BLaER1 treated with 17β-estradiol and CSF1 and Interleukin-3, amounts not matched to agents 10 nM and 100 nM (cell line): ENCODE measurements around the gene ACVR1B.

Source experiments
- H3K27ac ChIP-seq, 11 experiments: shearing (Covaris generic); formaldehyde crosslinking; 2 replicates each; pipeline ENCODE4 v1.8.1; 2022
- H3K27me3 ChIP-seq, 11 experiments: shearing (Covaris generic); formaldehyde crosslinking; 2 replicates each; pipeline ENCODE4 v1.8.1; 2022
- H3K36me3 ChIP-seq, 11 experiments: shearing (Covaris generic); formaldehyde crosslinking; 2 replicates each; pipeline ENCODE4 v1.8.1; 2022
- H3K4me1 ChIP-seq, 10 experiments: shearing (Covaris generic); formaldehyde crosslinking; 2 replicates each; pipeline ENCODE4 v1.8.1; 2022
- H3K4me2 ChIP-seq, 11 experiments: shearing (Covaris generic); formaldehyde crosslinking; 2 replicates each; pipeline ENCODE4 v1.8.1; 2022
- H3K4me3 ChIP-seq, 10 experiments: shearing (Covaris generic); formaldehyde crosslinking; 2 replicates each; pipeline ENCODE4 v1.8.1; 2022
- H3K9ac ChIP-seq, 11 experiments: shearing (Covaris generic); formaldehyde crosslinking; 2 replicates each; pipeline ENCODE4 v1.8.1; 2022
- H3K9me3 ChIP-seq, 11 experiments: shearing (Covaris generic); formaldehyde crosslinking; replicated peaks in 1 of 11; 2 replicates each; pipeline ENCODE4 v1.8.1; 2022
- H4K20me1 ChIP-seq, 11 experiments: shearing (Covaris generic); formaldehyde crosslinking; 2 replicates each; pipeline ENCODE4 v1.8.1; 2022
- Cebpa-rat ChIP-seq, 11 experiments: shearing (Covaris generic); IDR thresholded peaks; 2 replicates each; pipeline ENCODE4 v1.8.1; 2022

ACVR1B gene

GRCh38 chr12:51997136-51997535, 45.6 kb downstream of the ACVR1B start:
- no peak for TF ChIP-seq Cebpa-rat (IDR thresholded peaks at IDR 0.05)
- peaks cover 33 to 87% (median 73%) of the 10 kb centered on the region in 11 experiments for H3K36me3 ChIP-seq

DNA sequence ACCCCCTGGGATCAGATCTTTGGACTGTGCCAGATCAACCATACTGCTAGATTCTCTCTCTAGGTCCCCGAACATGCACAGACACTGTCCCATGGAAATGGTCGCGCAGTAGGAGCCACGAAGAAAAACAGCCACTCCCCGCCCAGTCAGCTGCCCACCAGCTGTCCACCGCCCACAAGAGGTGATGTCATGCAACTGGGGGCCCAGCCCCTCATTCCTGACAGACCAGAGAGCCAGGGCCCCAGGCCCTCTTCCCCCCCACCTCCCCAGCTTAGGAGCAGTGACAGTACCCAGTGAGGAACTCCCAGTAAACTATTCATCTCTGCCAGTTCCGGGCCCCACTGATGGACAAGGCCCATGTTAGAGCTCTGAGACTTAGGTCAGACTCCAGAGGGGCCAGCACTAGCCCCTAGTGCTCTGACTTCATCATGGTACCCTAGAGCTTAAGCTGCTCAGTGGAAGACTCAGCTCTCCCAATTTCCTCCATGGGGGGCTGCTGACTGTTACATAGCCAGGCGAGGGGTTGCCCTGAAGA, 51.6 kb downstream of the ACVR1B start:
- no peak overlapping the region for H3K27ac ChIP-seq
- H3K27me3 ChIP-seq, result peaks cover 0 to 27% (median 20%) of the 10 kb centered on the region in 11 experiments; a peak in 15 of 22 replicates
- peaks cover 0 to 63% (median 28%) of the 10 kb centered on the region in 11 experiments; a peak in 17 of 22 replicates for H4K20me1 ChIP-seq
- peaks cover 4 to 29% (median 20%) of the 10 kb centered on the region in 11 experiments; a peak in 19 of 22 replicates for H3K36me3 ChIP-seq
- TF ChIP-seq Cebpa-rat (IDR thresholded peaks at IDR 0.05), result no peak
- H3K9me3 ChIP-seq, result no peaks in the 10 kb centered on the region
- H3K4me1 ChIP-seq, result peaks cover 49 to 75% (median 55%) of the 10 kb centered on the region in 10 experiments
- no peak overlapping the region; a peak in 1 of 20 replicates for H3K4me3 ChIP-seq
- H3K9ac ChIP-seq, result peak overlapping the region in 3 of 11 experiments; percentile 18 to 48 (median 34); a peak in 1 of 22 replicates
- H3K4me2 ChIP-seq, result peak overlapping the region; percentile 90 to 99 (median 96); a peak in 20 of 22 replicates

More at GRCh38 chr12:51997136-51997535, 45.6 kb downstream of the ACVR1B start:
- Histone ChIP-seq H3K27ac (no peak overlapping the region), H3K9me3 (no peaks in the 10 kb centered on the region), H3K4me3 (no peak overlapping the region), H3K9ac (no peak overlapping the region), H3K4me2 (no peak overlapping the region), H3K4me1 (peaks cover 2 to 33% (median 12%) of the 10 kb centered on the region in 10 experiments; a peak in 17 of 20 replicates), H3K27me3 (no peaks in the 10 kb centered on the region), H4K20me1 (peaks cover 0 to 76% (median 32%) of the 10 kb centered on the region in 11 experiments; a peak in 17 of 22 replicates)

DNA sequence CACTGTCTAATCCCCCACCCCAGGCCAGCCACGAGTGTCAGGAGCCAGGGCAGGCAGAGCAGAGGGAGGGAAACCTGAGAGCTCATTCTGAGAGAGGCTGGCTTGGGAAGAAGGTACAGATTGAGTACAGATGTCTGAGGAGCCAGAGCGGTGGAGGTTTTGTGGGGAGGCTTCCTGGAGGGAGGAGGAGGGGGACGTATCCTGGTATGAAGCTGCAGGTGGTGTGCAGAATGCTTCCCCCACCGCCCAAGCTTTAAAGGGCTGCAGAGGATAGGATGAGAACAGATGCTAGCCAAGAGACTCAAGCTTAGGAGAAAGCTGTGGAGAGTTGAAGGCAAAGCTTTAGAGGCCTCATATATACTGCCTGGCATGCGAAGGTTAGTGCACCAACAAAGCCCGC, 52.1 kb downstream of the ACVR1B start:
- peaks cover 0 to 27% (median 15%) of the 10 kb centered on the region in 11 experiments; a peak in 17 of 22 replicates for H3K36me3 ChIP-seq
- H3K4me3 ChIP-seq, result no peak overlapping the region; a peak in 1 of 20 replicates
- H3K27me3 ChIP-seq, result peaks cover 0 to 27% (median 20%) of the 10 kb centered on the region in 11 experiments; a peak in 15 of 22 replicates
- no peak overlapping the region for H3K27ac ChIP-seq
- peak overlapping the region in 3 of 11 experiments; percentile 18 to 48 (median 34); a peak in 1 of 22 replicates for H3K9ac ChIP-seq
- peaks cover 54 to 80% (median 60%) of the 10 kb centered on the region in 10 experiments for H3K4me1 ChIP-seq
- no peaks in the 10 kb centered on the region for H3K9me3 ChIP-seq
- no peak for TF ChIP-seq Cebpa-rat (IDR thresholded peaks at IDR 0.05)
- peaks cover 0 to 68% (median 33%) of the 10 kb centered on the region in 11 experiments; a peak in 18 of 22 replicates for H4K20me1 ChIP-seq
- H3K4me2 ChIP-seq, result peak overlapping the region; percentile 90 to 99 (median 96)

GRCh38 chr12:52004042-52004648, 52.6 kb downstream of the ACVR1B start:
- H3K4me3 ChIP-seq, result no peak overlapping the region
- H3K27me3 ChIP-seq, result peaks cover 0 to 27% (median 20%) of the 10 kb centered on the region in 11 experiments; a peak in 15 of 22 replicates
- peaks cover 0 to 27% (median 14%) of the 10 kb centered on the region in 11 experiments; a peak in 17 of 22 replicates for H3K36me3 ChIP-seq
- peak overlapping the region; percentile 90 to 99 (median 96); a peak in 21 of 22 replicates for H3K4me2 ChIP-seq
- no peak for TF ChIP-seq Cebpa-rat (IDR thresholded peaks at IDR 0.05)
- H3K4me1 ChIP-seq, result peaks cover 59 to 82% (median 66%) of the 10 kb centered on the region in 10 experiments
- 0 out of 22 replicates have a peak overlapping the region, but pooled peaks of 1 of the 11 experiments have one; percentile 21 for H3K27ac ChIP-seq
- no peaks in the 10 kb centered on the region for H3K9me3 ChIP-seq
- H3K9ac ChIP-seq, result 0 out of 22 replicates have a peak overlapping the region, but pooled peaks of 3 of the 11 experiments have one; percentile 0 to 48 (median 17)
- peaks cover 3 to 74% (median 38%) of the 10 kb centered on the region in 11 experiments; a peak in 19 of 22 replicates for H4K20me1 ChIP-seq

DNA sequence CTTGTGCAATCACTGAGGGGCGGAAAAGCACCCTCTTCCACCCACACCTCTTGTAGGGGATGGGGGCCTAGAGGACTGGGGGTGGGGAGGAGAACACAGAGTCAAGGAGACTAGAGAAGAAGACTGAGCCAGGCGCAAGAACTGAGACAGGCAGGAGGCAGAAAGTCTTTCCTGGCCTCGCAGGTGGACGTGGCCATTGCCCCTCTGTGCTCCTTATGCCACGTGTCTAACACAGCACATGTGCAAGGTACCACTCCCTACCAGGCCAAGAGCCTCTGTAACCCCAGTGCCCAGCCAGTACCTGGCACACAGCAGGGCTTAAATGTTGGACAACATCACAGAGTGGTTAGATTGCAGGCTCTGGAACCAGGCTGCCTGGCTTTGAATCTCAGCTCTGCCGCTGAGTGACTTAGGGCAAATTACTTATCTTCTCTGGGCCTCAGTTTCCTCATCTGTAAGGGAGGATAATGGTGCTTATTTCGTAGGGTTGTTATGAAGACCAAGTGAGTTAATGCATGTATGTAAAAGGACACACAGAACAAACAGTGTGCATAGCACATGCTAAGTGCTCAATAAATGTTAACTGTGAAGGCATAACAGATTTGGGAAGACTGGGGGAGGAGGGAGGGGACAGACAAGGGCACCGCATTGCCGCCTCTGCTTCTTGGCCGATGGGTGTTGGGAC, 53.9 kb downstream of the ACVR1B start:
- Histone ChIP-seq H3K27ac (peak overlapping the region in 8 of 11 experiments; percentile 4 to 86 (median 35); a peak in 12 of 22 replicates), H3K4me1 (peaks cover 72 to 89% (median 77%) of the 10 kb centered on the region in 10 experiments), H3K9me3 (no peaks in the 10 kb centered on the region), H3K9ac (peak overlapping the region in 7 of 11 experiments; percentile 15 to 93 (median 68); a peak in 9 of 22 replicates), H3K4me3 (peak overlapping the region in 2 of 10 experiments; percentile 46 to 96; a peak in 2 of 20 replicates), H3K27me3 (peaks cover 0 to 27% (median 20%) of the 10 kb centered on the region in 11 experiments; a peak in 15 of 22 replicates), H3K4me2 (peak overlapping the region; percentile 90 to 99 (median 96)), H4K20me1 (peaks cover 7 to 77% (median 48%) of the 10 kb centered on the region in 11 experiments; a peak in 19 of 22 replicates), H3K36me3 (peaks cover 0 to 25% (median 3%) of the 10 kb centered on the region in 11 experiments; a peak in 16 of 22 replicates)
- TF ChIP-seq Cebpa-rat (IDR thresholded peaks at IDR 0.05), result no peak

- H3K4me3 ChIP-seq, result peak overlapping the region; percentile 79 to 96 (median 92); a peak in 18 of 20 replicates
- TF ChIP-seq Cebpa-rat (IDR thresholded peaks at IDR 0.05), result 0 out of 22 replicates have a peak, but pooled peaks of 1 of the 11 experiments have one; percentile 29
- peaks cover 79 to 89% (median 82%) of the 10 kb centered on the region in 10 experiments for H3K4me1 ChIP-seq
- peak overlapping the region; percentile 4 to 86 (median 64); a peak in 21 of 22 replicates for H3K27ac ChIP-seq
- H3K36me3 ChIP-seq, result peaks cover 6 to 26% (median 10%) of the 10 kb centered on the region in 11 experiments
- peak overlapping the region; percentile 2 to 96 (median 90); a peak in 21 of 22 replicates for H3K9ac ChIP-seq
- peaks cover 0 to 27% (median 20%) of the 10 kb centered on the region in 11 experiments; a peak in 15 of 22 replicates for H3K27me3 ChIP-seq
- peak overlapping the region; percentile 90 to 99 (median 96) for H3K4me2 ChIP-seq
- H3K9me3 ChIP-seq, result no peaks in the 10 kb centered on the region
- H4K20me1 ChIP-seq, result peaks cover 7 to 78% (median 48%) of the 10 kb centered on the region in 11 experiments; a peak in 19 of 22 replicates
These were observed 54.6 kb downstream of the ACVR1B start for GRCh38 chr12:52005903-52006703.

GRCh38 chr12:52006726-52007157, 55.2 kb downstream of the ACVR1B start, which contains the start of gene TAMALIN:
TSS of gene TAMALIN (plus strand) at chr12:52006946. CDS start at chr12:52007020, 74 bp downstream.
- Histone ChIP-seq H3K36me3 (peaks cover 12 to 32% (median 16%) of the 10 kb centered on the region in 11 experiments), H3K27ac (peak within 1 kb of the TSS; percentile 77 to 92 (median 86)), H3K4me2 (peak within 1 kb of the TSS; percentile 95 to 99 (median 97)), H3K27me3 (peaks cover 0 to 27% (median 20%) of the 10 kb centered on the region in 11 experiments; a peak in 15 of 22 replicates), H4K20me1 (peaks cover 7 to 80% (median 48%) of the 10 kb centered on the region in 11 experiments; a peak in 19 of 22 replicates), H3K4me3 (peak within 1 kb of the TSS; percentile 79 to 96 (median 92)), H3K4me1 (peaks cover 77 to 86% (median 83%) of the 10 kb centered on the region in 10 experiments), H3K9ac (peak within 1 kb of the TSS; percentile 86 to 97 (median 93)), H3K9me3 (no peaks in the 10 kb centered on the region)
- no peak for TF ChIP-seq Cebpa-rat (IDR thresholded peaks at IDR 0.05)
